CD8-positive, alpha-beta memory T cell (primary cell): ENCODE results near the gene NXT1. TPM values are rescaled to one million over a fixed set of nuclear protein-coding genes. Genes with fewer than 3 reads are reported as not detected.
A peak's percentile ranks its signal among the peaks of the same experiment; 100 is the strongest.

Experiments
- CTCF ChIA-PET: fragments of 350-600 bp; sonication (Branson Sonifier 250); formaldehyde crosslinking; loops from one replicate; lab custom pipeline; 2021; ENCODE audit warnings: antibody characterized with exemption; lab: Charles Lee
- POLR2A ChIA-PET: fragments of 350-600 bp; sonication (Branson Sonifier 250); formaldehyde crosslinking; loops from one replicate; lab custom pipeline; 2021; ENCODE audit warnings: antibody characterized with exemption; lab: Charles Lee
- DNase-seq, 5 donors: peaks; one replicate each; pipeline versions ENCODE4 v3.0.0 to v3.0.0-alpha.2; 2020 to 2022; ENCODE audit warnings: mixed read lengths in 1 of 5
- H3K27ac ChIP-seq: one replicate; pipeline ENCODE4 v1.7.0; 2013; ENCODE audit warnings: low read depth, mild to moderate bottlenecking, low read length, moderate library complexity
- H3K27me3 ChIP-seq: 2 replicates; pipeline ENCODE4 v1.7.0; 2013; ENCODE audit warnings: low read length, mild to moderate bottlenecking; ENCODE audit not compliant: insufficient read depth, poor library complexity, severe bottlenecking
- H3K36me3 ChIP-seq: 2 replicates; pipeline ENCODE4 v1.7.0; 2013; ENCODE audit warnings: mild to moderate bottlenecking, low read length, moderate library complexity; ENCODE audit not compliant: insufficient read depth
- H3K4me1 ChIP-seq: 2 replicates; pipeline ENCODE4 v1.7.0; 2013; ENCODE audit warnings: mild to moderate bottlenecking, low read length, moderate library complexity; ENCODE audit not compliant: insufficient read depth
- H3K4me3 ChIP-seq: 2 replicates; pipeline ENCODE4 v1.7.0; 2013; ENCODE audit warnings: mild to moderate bottlenecking, low read length
- H3K9me3 ChIP-seq: 2 replicates; pipeline ENCODE4 v1.7.0; 2013; ENCODE audit warnings: mild to moderate bottlenecking, low read length
- H3K27ac Mint-ChIP-seq, 8 donors: one replicate each; pipeline ENCODE4 v1.8.0; 2020 to 2021; ENCODE audit warnings: mixed read lengths in 8 of 8, mild to moderate bottlenecking in 6 of 8, inconsistent platforms in 3 of 8, moderate library complexity in 3 of 8
- H3K27me3 Mint-ChIP-seq, 2 donors: one replicate each; pipeline ENCODE4 v1.8.0; 2020 to 2021; ENCODE audit warnings: mixed read lengths in 2 of 2, mild to moderate bottlenecking in 1 of 2, moderate library complexity in 1 of 2
- H3K36me3 Mint-ChIP-seq, 3 donors: one replicate each; pipeline ENCODE4 v1.8.0; 2020 to 2021; ENCODE audit warnings: mixed read lengths in 3 of 3, inconsistent platforms in 1 of 3, mild to moderate bottlenecking in 1 of 3
- H3K4me1 Mint-ChIP-seq, 3 donors: one replicate each; pipeline ENCODE4 v1.8.0; 2020 to 2021; ENCODE audit warnings: mixed read lengths in 3 of 3, inconsistent platforms in 1 of 3, mild to moderate bottlenecking in 1 of 3
- H3K4me3 Mint-ChIP-seq, 7 donors: one replicate each; pipeline ENCODE4 v1.8.0; 2020 to 2021; ENCODE audit warnings: mixed read lengths in 7 of 7, mild to moderate bottlenecking in 6 of 7, moderate library complexity in 4 of 7, inconsistent platforms in 2 of 7
- H3K9me3 Mint-ChIP-seq, 5 donors: one replicate each; pipeline ENCODE4 v1.8.0; 2020 to 2022; ENCODE audit warnings: mixed read lengths in 5 of 5, mild to moderate bottlenecking in 3 of 5, moderate library complexity in 2 of 5, inconsistent platforms in 1 of 5
- polyA plus RNA-seq: library from polyadenylated mRNA; unstranded; fragments of 300-500 nt; fragmentation: Illumina TruSeq; gene quantifications from one replicate; pipeline ENCODE4 v1.2.3, GENCODE V29; 2021
- total RNA-seq, 2 experiments: library from RNA; stranded (reverse); gene quantifications; one replicate each; pipeline ENCODE4 v1.2.3, GENCODE V29; 2021

NXT1 gene
- total and polyA plus RNA-seq, 3 experiments from 2014 or later, result 48.9 to 65.0 (median 52.9) TPM

- no peaks in the 10 kb centered on the region for H3K9me3 Mint-ChIP-seq
- CTCF ChIA-PET, result no interaction called here
- H3K4me3 Mint-ChIP-seq, result peak overlapping the region in 1 of 7 donors; percentile 20
- Histone ChIP-seq H3K9me3 (no peaks in the 10 kb centered on the region), H3K27ac (no peak overlapping the region), H3K4me1 (no peaks in the 10 kb centered on the region), H3K4me3 (no peak overlapping the region), H3K27me3 (no peaks in the 10 kb centered on the region), H3K36me3 (no peaks in the 10 kb centered on the region)
- no peak overlapping the region for H3K27ac Mint-ChIP-seq
- no peak for DNase-seq
- H3K4me1 Mint-ChIP-seq, result no peaks in the 10 kb centered on the region
- H3K36me3 Mint-ChIP-seq, result no peaks in the 10 kb centered on the region
- H3K27me3 Mint-ChIP-seq, result peaks cover 7 to 25% of the 10 kb centered on the region in 2 donors
- POLR2A ChIA-PET, result no interaction called here
Measured at GRCh38 chr20:23316626-23317025, 34.0 kb upstream of the NXT1 start.

GRCh38 chr20:23317081-23317480 is 33.5 kb upstream of the NXT1 start:
- peaks cover 7 to 24% of the 10 kb centered on the region in 2 donors for H3K27me3 Mint-ChIP-seq
- no peaks in the 10 kb centered on the region for H3K9me3 Mint-ChIP-seq
- no peak overlapping the region for H3K27ac Mint-ChIP-seq

DNA sequence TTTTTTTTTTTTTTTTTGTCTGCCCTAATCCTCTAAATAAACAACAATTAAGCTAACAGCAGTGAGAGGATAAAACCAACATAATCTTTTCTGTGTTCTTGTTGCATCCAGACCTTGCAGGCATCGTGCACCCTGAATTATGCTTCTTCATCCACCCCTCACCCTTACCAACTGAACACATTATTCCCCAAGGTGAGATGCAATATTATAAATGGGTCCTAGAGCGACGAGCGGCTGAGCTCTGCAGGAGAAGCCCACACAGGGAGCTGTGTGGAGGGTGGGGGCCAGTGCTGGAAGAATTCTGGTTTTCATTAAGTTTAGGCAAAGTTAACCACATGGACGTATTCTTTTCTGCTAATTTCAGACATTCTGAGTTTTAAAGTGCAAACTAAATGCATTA is 32.2 kb upstream of the NXT1 start:
- no peak overlapping the region for H3K27ac Mint-ChIP-seq
- Histone ChIP-seq H3K9me3 (no peaks in the 10 kb centered on the region), H3K36me3 (no peaks in the 10 kb centered on the region), H3K4me3 (no peak overlapping the region), H3K4me1 (no peaks in the 10 kb centered on the region), H3K27ac (no peak overlapping the region), H3K27me3 (no peaks in the 10 kb centered on the region)
- H3K4me3 Mint-ChIP-seq, result no peak overlapping the region
- H3K36me3 Mint-ChIP-seq, result no peaks in the 10 kb centered on the region
- POLR2A ChIA-PET, result no interaction called here
- DNase-seq, result no peak
- H3K9me3 Mint-ChIP-seq, result no peaks in the 10 kb centered on the region
- peaks cover 7 to 24% of the 10 kb centered on the region in 2 donors for H3K27me3 Mint-ChIP-seq
- CTCF ChIA-PET, result no interaction called here
- H3K4me1 Mint-ChIP-seq, result no peaks in the 10 kb centered on the region

More at GRCh38 chr20:23317081-23317480, 33.5 kb upstream of the NXT1 start:
- Mint-ChIP-seq H3K4me1 (no peaks in the 10 kb centered on the region), H3K4me3 (no peak overlapping the region), H3K36me3 (no peaks in the 10 kb centered on the region)
- H3K27me3 ChIP-seq, result no peaks in the 10 kb centered on the region
- no peak for DNase-seq
- no peak overlapping the region for H3K4me3 ChIP-seq
- no peaks in the 10 kb centered on the region for H3K9me3 ChIP-seq
- no peaks in the 10 kb centered on the region for H3K36me3 ChIP-seq
- ChIA-PET POLR2A (no interaction called here), CTCF (no interaction called here)
- H3K4me1 ChIP-seq, result no peaks in the 10 kb centered on the region
- no peak overlapping the region for H3K27ac ChIP-seq

GRCh38 chr20:23320317-23320716 is 30.3 kb upstream of the NXT1 start:
- no peak for DNase-seq
- no peaks in the 10 kb centered on the region for H3K4me1 Mint-ChIP-seq
- Histone ChIP-seq H3K27me3 (no peaks in the 10 kb centered on the region), H3K9me3 (no peaks in the 10 kb centered on the region), H3K36me3 (no peaks in the 10 kb centered on the region), H3K4me3 (no peak overlapping the region), H3K4me1 (no peaks in the 10 kb centered on the region), H3K27ac (no peak overlapping the region)
- no peaks in the 10 kb centered on the region for H3K9me3 Mint-ChIP-seq
- H3K4me3 Mint-ChIP-seq, result no peak overlapping the region
- no peak overlapping the region for H3K27ac Mint-ChIP-seq
- H3K36me3 Mint-ChIP-seq, result no peaks in the 10 kb centered on the region
- H3K27me3 Mint-ChIP-seq, result peaks cover 7 to 23% of the 10 kb centered on the region in 2 donors
- POLR2A ChIA-PET, result no interaction called here
- CTCF ChIA-PET, result no interaction called here

DNA sequence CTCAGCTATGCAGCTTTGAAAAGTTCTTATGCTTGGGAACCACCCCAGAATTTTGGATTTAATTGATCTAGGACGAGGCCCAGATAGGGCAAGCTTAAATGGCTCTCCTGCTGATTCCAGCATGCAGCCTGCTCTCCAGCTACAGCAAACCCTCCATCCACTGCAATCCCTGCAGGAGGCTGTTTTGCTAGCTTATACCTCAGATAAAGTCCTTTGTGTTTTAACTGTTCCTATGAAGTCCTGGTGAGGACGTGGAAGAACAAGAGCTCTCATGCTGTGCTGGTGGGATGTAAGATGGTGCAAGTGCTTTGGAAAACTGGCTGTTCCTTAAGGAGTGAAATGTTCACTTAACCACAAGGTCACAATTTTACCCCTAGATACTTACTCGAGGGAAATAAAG is 25.5 kb upstream of the NXT1 start:
- Mint-ChIP-seq H3K4me1 (no peaks in the 10 kb centered on the region), H3K4me3 (no peak overlapping the region), H3K27ac (no peak overlapping the region), H3K36me3 (peaks cover 0 to 2% (median 0%) of the 10 kb centered on the region in 3 donors), H3K27me3 (peaks cover 0 to 5% of the 10 kb centered on the region in 2 donors), H3K9me3 (no peaks in the 10 kb centered on the region)
- DNase-seq, result no peak
- ChIA-PET CTCF (no interaction called here), POLR2A (no interaction called here)
- no peaks in the 10 kb centered on the region for H3K9me3 ChIP-seq
- no peaks in the 10 kb centered on the region for H3K36me3 ChIP-seq
- no peak overlapping the region for H3K27ac ChIP-seq
- no peak overlapping the region for H3K4me3 ChIP-seq
- H3K4me1 ChIP-seq, result no peaks in the 10 kb centered on the region
- H3K27me3 ChIP-seq, result no peaks in the 10 kb centered on the region

DNA sequence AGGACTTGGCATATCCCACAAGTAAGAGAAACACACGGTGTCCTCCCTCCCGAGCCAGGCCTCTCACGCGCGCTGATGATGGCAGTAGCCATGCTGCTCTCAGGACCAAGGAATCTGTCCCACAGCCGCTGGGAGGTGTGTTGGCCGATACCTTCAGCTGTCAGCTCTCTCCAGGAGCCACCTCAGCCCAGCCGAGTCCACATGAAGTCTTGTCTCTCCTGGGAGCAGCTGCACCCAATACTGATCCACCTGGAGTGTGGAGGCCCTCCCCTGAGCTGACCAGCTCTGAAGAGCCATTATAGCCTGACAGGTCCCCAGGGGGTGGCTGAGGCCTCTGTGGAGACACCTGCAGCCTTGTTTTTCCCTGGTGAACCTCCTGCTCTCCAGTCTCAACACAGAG is 23.8 kb upstream of the NXT1 start:
- Histone ChIP-seq H3K27ac (no peak overlapping the region), H3K4me3 (no peak overlapping the region), H3K4me1 (no peaks in the 10 kb centered on the region), H3K9me3 (no peaks in the 10 kb centered on the region), H3K27me3 (no peaks in the 10 kb centered on the region), H3K36me3 (no peaks in the 10 kb centered on the region)
- H3K27me3 Mint-ChIP-seq, result no peaks in the 10 kb centered on the region
- peaks cover 0 to 2% (median 0%) of the 10 kb centered on the region in 3 donors for H3K36me3 Mint-ChIP-seq
- no peak overlapping the region for H3K4me3 Mint-ChIP-seq
- no peak overlapping the region for H3K27ac Mint-ChIP-seq
- CTCF ChIA-PET, result no interaction called here
- no peaks in the 10 kb centered on the region for H3K4me1 Mint-ChIP-seq
- no peak for DNase-seq
- no peaks in the 10 kb centered on the region for H3K9me3 Mint-ChIP-seq
- POLR2A ChIA-PET, result no interaction called here

GRCh38 chr20:23327617-23328333 is 22.8 kb upstream of the NXT1 start:
- Mint-ChIP-seq H3K27me3 (no peaks in the 10 kb centered on the region), H3K4me3 (no peak overlapping the region), H3K9me3 (no peaks in the 10 kb centered on the region), H3K27ac (no peak overlapping the region), H3K4me1 (no peaks in the 10 kb centered on the region), H3K36me3 (peaks cover 0 to 2% (median 0%) of the 10 kb centered on the region in 3 donors)
- ChIA-PET CTCF (no interaction called here), POLR2A (no interaction called here)
- no peak for DNase-seq
- no peaks in the 10 kb centered on the region for H3K9me3 ChIP-seq
- H3K4me1 ChIP-seq, result no peaks in the 10 kb centered on the region
- H3K27me3 ChIP-seq, result no peaks in the 10 kb centered on the region
- no peaks in the 10 kb centered on the region for H3K36me3 ChIP-seq
- H3K27ac ChIP-seq, result no peak overlapping the region
- no peak overlapping the region for H3K4me3 ChIP-seq

DNA sequence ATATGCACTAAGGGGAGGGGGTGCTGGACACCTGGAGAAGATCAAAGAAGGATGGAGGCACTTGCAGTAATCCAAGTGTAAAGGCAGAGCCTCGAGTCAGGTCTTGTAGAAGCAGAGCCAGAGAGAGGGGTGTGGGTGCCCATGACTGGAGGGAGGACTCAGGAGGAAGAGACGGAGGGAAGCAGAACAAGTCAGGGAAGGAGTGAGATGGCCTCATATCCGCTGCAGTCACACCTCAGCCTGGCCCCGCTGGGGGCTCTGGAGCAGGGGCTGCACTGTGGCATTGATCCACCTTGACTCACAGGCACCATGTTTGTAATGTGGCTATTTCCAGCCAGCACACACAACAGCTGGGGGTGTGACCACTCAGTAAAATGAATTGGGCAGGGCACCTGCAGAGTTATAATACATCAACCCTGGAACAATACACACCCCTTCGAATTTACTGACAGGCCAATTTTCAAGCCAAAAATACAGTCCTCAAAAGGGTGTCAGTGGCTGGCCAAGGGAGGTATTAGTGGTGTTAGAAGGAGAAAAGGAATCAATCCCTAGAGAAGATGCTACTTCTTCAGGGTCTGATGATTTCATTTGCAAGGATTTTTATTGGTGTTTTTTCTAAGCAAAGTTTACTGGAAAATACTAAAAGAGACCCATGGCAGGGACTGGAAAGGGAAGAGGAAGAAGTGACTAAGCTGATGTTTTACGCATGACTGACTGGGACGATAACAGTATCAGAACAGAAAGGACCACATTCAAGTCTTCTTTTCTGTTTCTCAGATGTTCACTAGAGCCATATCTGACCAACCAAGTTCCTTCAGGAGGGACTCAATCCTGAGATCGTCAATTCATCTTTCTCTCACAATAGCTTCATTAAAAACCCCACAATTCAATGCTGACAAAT is 18.9 kb upstream of the NXT1 start:
- Histone ChIP-seq H3K27me3 (no peaks in the 10 kb centered on the region), H3K4me3 (no peak overlapping the region), H3K27ac (no peak overlapping the region), H3K36me3 (no peaks in the 10 kb centered on the region), H3K9me3 (no peaks in the 10 kb centered on the region), H3K4me1 (no peaks in the 10 kb centered on the region)
- Mint-ChIP-seq H3K36me3 (peaks cover 0 to 2% (median 0%) of the 10 kb centered on the region in 3 donors), H3K4me1 (peaks cover 0 to 5% (median 0%) of the 10 kb centered on the region in 3 donors), H3K27ac (no peak overlapping the region), H3K4me3 (no peak overlapping the region), H3K9me3 (no peaks in the 10 kb centered on the region), H3K27me3 (peaks cover 0 to 5% of the 10 kb centered on the region in 2 donors)
- DNase-seq, result no peak
- ChIA-PET POLR2A (no interaction called here), CTCF (interaction anchor here (1.3 kb wide), 1 partner anchor 18 kb away, joined by 3 read pairs; no protein-coding TSS in a partner anchor)
